SIG-M5 (cell line): ENCODE measurements around the gene MYOC.
"Not testable (repeated sequence)": the region's sequence is repeated elsewhere in the genome, so short reads cannot be mapped to it uniquely, and the experiment has no call there.

Source experiments
- DNase-seq: peaks from one replicate; lab custom pipeline; 2025; lab: John Stamatoyannopoulos, UW

MYOC gene

DNA sequence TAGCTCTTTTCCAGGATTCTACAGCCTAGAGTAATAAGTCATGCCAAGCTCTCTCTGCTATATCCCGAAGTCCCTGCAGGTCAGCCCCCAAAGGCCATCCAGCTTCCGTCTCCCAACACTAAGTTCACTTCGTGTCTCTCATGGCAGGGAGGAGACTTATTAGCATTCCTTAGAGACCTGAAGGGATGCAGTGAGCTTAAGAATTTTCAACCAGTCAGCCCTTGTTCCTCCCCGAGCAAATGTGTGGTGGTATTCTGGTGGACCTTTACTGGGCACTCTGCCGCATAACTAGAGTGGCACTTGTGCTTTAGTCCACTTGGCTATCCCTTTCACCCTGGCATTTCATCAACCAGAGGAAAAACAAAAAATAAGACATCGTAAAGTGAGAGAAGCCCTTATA lies 49.4 kb downstream of the MYOC start:
- not testable (repeated sequence) for DNase-seq

DNA sequence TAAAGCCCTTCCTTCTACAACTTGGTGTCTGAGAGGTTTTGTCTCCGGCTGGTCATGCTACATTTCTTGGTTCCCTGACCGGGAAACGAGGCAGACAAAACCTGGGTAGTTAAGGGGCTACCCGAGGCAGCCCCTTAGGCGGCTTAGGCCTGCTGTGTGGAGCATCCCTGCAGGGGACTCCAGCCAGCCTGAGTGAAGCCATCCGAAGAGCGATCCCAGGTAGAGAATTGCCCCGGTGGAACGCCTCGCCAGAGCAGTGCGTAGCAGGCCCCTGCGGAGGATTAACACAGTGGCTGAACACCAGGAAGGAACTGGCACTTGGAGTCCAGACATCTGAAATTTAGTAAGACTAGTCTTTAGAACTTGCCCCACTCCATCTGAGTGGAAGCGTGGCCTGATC lies 51.6 kb downstream of the MYOC start:
- DNase-seq: no peak

DNA sequence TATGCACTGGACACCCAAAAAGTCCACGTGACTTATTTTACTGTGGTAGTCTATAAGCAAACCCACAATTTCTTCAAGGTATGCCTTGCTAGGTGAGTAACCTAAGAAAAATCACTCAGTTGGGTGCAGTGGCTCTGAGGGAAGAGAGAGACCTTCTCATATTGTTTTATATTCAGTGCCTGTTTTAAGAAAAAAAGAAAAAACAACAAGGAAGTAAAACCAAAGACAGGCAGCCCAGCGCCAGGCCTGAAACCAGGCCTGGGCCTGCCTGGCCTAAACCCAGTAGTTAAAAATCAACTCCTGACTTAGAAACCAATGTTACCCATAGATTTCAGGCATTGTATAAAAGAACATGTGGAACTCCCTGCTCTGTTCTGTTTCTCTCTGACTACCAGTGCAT lies 52.2 kb downstream of the MYOC start:
- not testable (repeated sequence) for DNase-seq

DNA sequence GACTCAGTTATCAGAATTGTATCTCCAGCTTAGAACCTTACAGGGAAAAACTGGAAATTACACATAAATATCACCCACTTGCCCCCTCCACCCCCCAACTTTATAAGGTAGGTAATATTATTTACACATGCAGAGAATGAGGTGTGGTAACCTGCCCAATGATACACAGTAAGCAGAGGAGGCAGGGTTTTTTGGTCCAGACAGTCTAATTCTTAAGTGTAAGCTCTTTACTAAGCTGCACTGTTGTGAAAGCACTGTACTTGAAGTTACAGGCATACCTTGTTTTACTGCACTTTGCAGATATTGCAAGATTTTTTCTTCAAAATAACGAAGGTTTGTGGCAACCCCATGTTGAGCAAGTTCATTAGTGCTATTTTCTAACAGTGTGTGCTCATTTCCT lies 55.3 kb downstream of the MYOC start:
- no peak for DNase-seq

DNA sequence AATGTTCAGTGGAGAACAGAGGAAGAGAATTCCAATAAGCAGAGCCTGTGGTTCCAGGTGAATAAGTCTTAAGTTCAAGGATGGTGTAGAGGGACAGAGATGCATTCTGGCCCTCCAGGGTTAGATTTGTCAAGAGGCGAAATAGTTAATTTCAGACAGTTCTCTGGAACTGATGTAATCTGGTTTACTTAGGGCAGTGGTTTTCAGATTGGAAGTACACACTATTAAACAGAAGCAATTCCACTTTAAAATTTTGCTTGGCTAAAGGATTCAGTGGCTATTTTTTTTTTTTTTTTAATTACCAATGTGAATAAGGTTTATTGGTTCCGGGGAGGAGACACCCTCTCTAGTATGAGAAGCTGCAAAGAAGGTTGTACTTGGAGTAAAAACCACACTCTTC lies 55.8 kb downstream of the MYOC start:
- DNase-seq: no peak

DNA sequence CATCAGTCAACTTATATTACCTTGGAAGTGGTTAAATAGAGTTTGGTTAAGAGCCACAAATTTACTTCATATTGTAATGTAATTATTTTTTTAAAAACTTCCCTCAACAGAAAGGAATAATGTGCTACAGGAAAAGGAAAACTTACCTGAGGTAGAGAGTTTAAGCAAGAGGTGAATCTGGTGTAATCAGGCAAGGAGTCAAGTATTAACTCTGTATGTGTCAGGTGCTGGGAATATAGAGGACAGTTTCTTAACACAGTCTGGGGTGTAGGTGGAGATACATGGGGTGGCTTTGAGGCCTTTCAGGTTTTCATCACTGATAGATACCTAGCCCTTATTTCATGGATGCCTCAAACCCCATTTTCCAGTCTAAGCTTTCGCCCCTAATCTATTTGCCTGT lies 56.4 kb downstream of the MYOC start:
- DNase-seq: no peak

DNA sequence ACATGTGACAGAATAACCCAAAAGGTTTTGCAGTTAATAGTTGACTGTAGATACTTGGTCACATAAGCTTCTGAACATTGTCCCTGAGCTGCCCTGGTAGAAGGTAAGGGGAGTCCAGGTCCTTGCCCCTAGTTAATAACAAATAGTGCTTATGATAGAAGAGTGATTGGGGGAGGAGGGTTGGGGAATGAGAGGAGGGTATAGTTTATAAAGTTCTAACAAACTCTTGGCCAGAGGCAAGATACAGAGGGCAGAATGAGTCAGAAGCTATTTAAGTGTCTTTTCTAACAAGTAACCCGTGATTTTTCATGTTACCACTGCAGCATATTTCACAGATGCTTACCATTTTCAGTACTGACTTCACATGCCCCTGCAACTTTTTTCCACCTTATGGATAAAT lies 57.2 kb downstream of the MYOC start:
- no peak for DNase-seq

DNA sequence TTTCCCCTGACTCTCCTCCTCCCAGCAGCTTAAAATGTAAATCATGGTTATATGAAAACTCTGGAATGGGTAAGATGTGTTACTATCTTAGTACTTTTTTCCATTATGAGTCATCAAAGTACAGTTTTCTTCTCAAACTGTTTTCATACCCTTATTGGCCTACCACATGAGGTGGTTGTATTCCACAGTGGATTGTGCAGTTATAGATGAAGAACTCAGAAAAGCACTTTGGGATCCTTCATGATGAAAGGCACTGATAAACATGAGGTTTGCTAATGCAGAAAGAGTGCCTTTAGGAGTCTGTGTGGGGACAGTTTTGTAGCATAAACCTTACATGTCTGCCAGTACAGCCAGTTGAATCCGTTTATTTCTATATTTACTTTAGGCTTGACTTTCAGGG lies 62.5 kb downstream of the MYOC start:
- DNase-seq: no peak

DNA sequence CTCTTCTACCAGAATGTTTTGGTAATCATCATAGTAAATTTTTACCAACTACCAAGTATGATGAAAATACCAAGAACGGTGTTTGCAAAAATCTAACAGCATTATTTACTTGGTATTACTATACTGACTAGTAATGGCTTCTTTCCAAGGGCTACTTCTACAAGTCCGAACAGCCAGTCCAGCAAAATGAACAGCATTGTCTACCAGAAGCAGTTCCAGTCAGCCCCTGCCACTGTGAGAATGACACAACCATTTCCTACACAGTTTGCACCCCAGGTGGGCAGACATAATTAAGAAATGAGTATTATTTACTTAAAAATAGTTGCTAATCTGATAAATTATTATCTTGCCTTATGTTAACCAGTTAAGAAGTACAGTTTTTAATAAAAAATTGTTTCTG lies 64.3 kb downstream of the MYOC start:
- no peak for DNase-seq

DNA sequence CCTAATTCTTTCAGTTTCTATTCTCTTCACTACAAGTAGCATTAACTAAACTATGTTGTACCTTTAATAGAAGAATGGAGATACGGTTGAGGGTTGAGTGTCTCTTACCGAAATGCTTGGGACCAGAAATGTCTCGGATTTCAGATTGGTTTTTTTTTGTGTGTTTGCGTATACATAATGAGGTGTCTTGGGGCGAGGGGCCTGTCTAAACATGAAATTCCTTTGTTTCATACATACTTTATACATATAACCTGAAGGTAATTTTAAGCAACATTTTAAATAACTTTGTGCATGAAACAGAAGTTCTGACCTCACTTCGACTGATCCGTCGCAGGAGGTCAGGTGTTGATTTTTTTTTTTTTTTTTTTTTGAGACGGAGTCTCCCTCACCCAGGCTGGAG lies 66.8 kb downstream of the MYOC start:
- no peak for DNase-seq
